Tibial nerve (tissue), 4 donors: ENCODE results near the gene TEX30. TPM values are rescaled to one million over a fixed set of nuclear protein-coding genes. Genes with fewer than 3 reads are reported as not detected.
A peak's percentile ranks its signal among the peaks of the same experiment; 100 is the strongest.

ENCODE experiments used
- DNase-seq, 2 donors: peaks; one replicate each; pipeline ENCODE4 v3.0.0-alpha.2; 2019; ENCODE audit warnings: low spot score in 2 of 2
- H3K27ac ChIP-seq, 4 donors: fragments of 200-600 bp; sonication (generic) in 3 of 4; one replicate each; pipeline ENCODE4 v1.5.1; 2017 to 2019; ENCODE audit warnings: mild to moderate bottlenecking in 1 of 4
- H3K27me3 ChIP-seq, 2 donors: fragments of 200-600 bp; sonication (generic) in 1 of 2; one replicate each; pipeline versions ENCODE4 v1.5.1 to v1.6.0; 2017 to 2019
- H3K36me3 ChIP-seq, 3 donors: fragments of 200-600 bp; sonication (generic); one replicate each; pipeline ENCODE4 v1.5.1; 2018 to 2019
- H3K4me1 ChIP-seq, 4 donors: fragments of 200-600 bp; sonication (generic) in 3 of 4; one replicate each; pipeline ENCODE4 v1.5.1; 2017 to 2019
- H3K4me3 ChIP-seq, 4 donors: fragments of 200-600 bp; sonication (generic) in 3 of 4; one replicate each; pipeline ENCODE4 v1.5.1; 2017 to 2019; ENCODE audit warnings: mild to moderate bottlenecking in 1 of 4, moderate library complexity in 1 of 4
- H3K9me3 ChIP-seq, 4 donors: fragments of 200-600 bp; sonication (generic) in 3 of 4; one replicate each; pipeline ENCODE4 v1.5.1; 2017 to 2019
- EP300 ChIP-seq, 2 donors: sonication (generic); formaldehyde crosslinking; IDR thresholded peaks; one replicate each; pipeline ENCODE4 v1.6.1; 2017; ENCODE audit warnings: antibody characterized with exemption in 2 of 2, mild to moderate bottlenecking in 1 of 2
- POLR2A ChIP-seq, 2 donors: fragments of 450-650 bp; IDR thresholded peaks; one replicate each; pipeline ENCODE4 v1.6.1; 2017; ENCODE audit warnings: antibody characterized with exemption in 2 of 2, mild to moderate bottlenecking in 2 of 2, moderate library complexity in 2 of 2
- WGBS, 2 donors: methylation state at CpG; one replicate each; pipeline ENCODE4 v1.1.5; 2018; 5-methylcytosine and 5-hydroxymethylcytosine counted together
- total RNA-seq, 4 donors: library from RNA; depleted of rRNA; stranded (reverse); fragments of >200 nt; gene quantifications; one replicate each; pipeline ENCODE4 v1.1.0, GENCODE V29; 2016
- TF ChIP-seq, protein P1 (sequence below), 5 experiments: fragments of 200-600 bp in 3 of 5; fragments of 450-650 bp in 2 of 5; sonication (generic) in 3 of 5; IDR thresholded peaks; one replicate each; pipeline ENCODE4 v1.5.1; 2016 to 2019; ENCODE audit warnings: antibody characterized with exemption in 5 of 5, mild to moderate bottlenecking in 3 of 5, moderate library complexity in 2 of 5

Gene TEX30
- total RNA-seq, 4 donors from 2014 or later = 4.7 to 16.0 (median 6.1) TPM

DNA sequence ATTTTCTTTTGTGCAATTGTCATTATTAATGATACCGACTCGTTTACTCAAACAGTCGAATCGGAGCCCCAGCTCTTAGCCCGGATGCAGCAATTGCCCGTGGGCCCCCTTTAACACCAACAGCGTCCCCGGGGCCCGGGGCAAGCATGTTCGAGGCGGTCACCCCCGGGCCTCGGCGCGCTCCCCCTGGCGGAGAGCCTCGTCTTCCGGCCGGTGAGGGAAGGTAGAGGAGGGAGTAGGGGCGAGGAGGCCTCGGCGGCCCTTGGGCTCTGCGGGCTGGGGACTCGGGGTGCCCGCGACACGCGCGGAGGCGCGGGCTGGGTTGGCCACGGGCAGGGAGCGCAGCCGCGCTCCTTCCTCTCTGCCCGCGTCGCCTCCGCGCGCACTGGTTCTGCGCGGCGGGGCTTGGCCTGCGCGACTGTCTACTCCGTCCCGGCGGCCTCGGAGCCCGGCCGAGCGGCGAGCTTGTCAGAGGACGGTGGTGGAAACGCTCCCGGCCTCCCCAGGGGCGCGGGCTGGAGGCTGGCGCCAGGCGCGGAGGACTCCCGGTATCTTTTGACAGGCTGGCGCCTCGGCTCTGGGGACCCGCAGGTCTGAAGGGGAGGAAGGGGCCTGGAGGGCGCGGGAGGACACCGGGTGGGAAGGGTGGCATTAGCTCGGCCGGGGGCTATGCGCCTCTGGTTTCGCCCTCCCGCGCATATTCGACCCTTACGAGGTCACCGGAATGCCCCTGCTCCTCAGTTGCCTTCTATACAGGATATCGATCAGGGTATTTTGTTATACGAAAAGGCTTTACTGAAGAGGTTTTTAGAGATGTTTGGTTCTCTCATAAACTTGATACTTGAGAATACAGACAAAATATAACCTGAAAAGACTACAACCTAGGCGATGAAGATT lies 26.8 kb upstream of the TEX30 start:
- Histone ChIP-seq H3K36me3 (peaks cover 0 to 8% (median 0%) of the 10 kb centered on the region in 3 donors), H3K27me3 (no peaks in the 10 kb centered on the region), H3K4me1 (peaks cover 0 to 31% (median 3%) of the 10 kb centered on the region in 4 donors), H3K9me3 (no peaks in the 10 kb centered on the region), H3K27ac (peak overlapping the region in 3 of 4 donors; percentile 77 to 88 (median 80)), H3K4me3 (peak overlapping the region; percentile 57 to 98 (median 84))
- WGBS, 2 donors = 2 to 3% methylated on average over 37 to 50 of the region's 81 CpGs
- peak; percentile 61 to 63 for DNase-seq
- TF ChIP-seq EP300 (IDR thresholded peaks at IDR 0.05) = peak in 1 of 2 donors; percentile 54
- TF ChIP-seq, protein P1, sequence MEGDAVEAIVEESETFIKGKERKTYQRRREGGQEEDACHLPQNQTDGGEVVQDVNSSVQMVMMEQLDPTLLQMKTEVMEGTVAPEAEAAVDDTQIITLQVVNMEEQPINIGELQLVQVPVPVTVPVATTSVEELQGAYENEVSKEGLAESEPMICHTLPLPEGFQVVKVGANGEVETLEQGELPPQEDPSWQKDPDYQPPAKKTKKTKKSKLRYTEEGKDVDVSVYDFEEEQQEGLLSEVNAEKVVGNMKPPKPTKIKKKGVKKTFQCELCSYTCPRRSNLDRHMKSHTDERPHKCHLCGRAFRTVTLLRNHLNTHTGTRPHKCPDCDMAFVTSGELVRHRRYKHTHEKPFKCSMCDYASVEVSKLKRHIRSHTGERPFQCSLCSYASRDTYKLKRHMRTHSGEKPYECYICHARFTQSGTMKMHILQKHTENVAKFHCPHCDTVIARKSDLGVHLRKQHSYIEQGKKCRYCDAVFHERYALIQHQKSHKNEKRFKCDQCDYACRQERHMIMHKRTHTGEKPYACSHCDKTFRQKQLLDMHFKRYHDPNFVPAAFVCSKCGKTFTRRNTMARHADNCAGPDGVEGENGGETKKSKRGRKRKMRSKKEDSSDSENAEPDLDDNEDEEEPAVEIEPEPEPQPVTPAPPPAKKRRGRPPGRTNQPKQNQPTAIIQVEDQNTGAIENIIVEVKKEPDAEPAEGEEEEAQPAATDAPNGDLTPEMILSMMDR (IDR thresholded peaks at IDR 0.05) = peak; percentile 65 to 83 (median 73)
- TF ChIP-seq POLR2A (IDR thresholded peaks at IDR 0.05) = no peak

DNA sequence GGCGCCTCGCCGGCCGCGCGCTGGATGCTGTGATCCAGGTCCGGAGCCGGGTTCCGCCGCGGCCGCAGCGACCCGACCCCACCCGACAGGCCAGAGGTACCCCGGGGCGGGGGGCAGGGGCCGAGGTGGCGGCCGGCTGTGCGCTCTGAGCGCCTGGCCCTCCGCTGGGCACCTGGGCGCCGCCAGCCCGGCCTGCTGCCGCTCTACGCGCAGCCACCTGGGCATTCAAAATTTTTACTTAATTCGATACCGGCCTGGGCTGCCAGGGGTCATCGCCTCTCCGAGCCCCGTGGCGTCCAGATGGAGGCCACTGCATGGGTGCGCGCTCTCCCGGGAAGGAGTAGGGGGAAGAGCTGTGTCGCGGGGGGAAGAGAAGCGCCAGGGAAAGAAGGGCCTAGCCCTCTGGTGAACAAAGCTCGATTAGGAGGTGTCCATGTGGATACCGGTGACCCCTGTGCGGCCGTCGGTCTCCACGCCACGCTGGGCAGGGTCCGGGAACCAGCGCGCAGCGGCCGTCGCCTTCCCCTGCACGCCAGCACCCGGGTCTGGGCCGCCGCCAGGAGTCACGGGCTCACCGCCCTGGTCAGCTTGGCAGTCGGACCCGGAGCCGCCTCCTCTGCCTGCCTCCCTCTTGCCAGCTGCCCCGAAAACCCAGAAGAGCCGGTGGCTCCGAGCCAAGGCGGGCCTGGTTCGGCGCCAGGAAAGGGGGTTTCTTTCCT lies 26.0 kb upstream of the TEX30 start:
- H3K27ac ChIP-seq = peak overlapping the region; percentile 6 to 88 (median 78)
- TF ChIP-seq, protein P1 (IDR thresholded peaks at IDR 0.05) = no peak
- peaks cover 0 to 31% (median 3%) of the 10 kb centered on the region in 4 donors for H3K4me1 ChIP-seq
- H3K27me3 ChIP-seq = no peaks in the 10 kb centered on the region
- H3K9me3 ChIP-seq = no peaks in the 10 kb centered on the region
- peaks cover 0 to 10% (median 0%) of the 10 kb centered on the region in 3 donors for H3K36me3 ChIP-seq
- no peak for DNase-seq
- H3K4me3 ChIP-seq = peak overlapping the region; percentile 57 to 98 (median 84)
- WGBS, 2 donors = 1% methylated on average over 46 to 55 of the region's 69 CpGs

DNA sequence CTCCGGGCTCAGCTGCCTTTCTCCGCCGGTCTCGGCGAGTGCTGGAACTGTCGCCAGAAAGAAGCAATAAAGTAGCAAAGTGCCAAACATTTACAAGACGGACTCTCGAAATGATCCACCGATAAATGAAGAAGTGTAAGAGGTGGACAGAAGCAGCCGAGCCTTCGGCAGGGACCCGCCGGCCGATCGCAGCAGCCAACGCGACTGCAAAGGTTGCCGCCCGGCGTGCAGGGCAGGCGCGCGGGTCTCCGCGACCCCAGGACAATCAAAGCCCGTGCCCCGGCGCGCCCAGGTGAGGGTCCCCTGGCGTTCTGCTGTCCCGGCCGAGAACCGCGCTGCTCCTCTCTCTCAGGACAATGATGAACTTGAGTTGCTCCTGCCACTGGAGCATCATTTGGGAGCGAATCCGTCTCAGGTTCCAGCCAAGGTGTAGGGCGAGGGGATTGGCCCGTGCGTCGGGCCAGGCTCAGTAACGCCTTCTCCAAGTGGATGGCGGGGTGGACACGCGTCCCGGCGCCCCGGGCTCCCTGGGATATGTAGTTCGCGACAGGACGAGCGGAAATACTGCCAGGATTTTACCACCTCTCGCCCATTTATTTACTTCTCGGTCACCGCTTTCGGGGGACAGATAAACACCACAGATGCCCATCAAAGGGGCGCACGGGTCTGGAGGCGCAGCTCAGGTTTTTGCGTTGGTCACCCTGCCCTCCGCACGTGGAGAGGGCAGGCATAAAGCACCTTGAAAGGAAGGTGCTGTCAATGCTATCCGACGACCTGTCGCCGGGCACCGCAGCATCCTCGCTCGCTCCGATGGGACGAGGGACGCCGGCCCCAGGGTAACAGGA lies 25.2 kb upstream of the TEX30 start, which contains the start of the genes BIVM and POGLUT2:
Gene BIVM (plus strand): TSS at position 539 of the 845 bp plus-strand sequence. CDS start 8,149 bp downstream, outside the sequence.
Gene POGLUT2 (minus strand): TSS at position 396 of the 845 bp plus-strand sequence. CDS start 306 bp downstream, at position 90.
- DNase-seq = peak; percentile 83 to 84
- WGBS, 2 donors = 0% methylated on average over 57 to 63 of the region's 72 CpGs
- Histone ChIP-seq H3K27ac (peak within 1 kb of the TSS; percentile 6 to 88 (median 78)), H3K36me3 (peaks cover 0 to 8% (median 0%) of the 10 kb centered on the region in 3 donors), H3K9me3 (no peaks in the 10 kb centered on the region), H3K27me3 (no peaks in the 10 kb centered on the region), H3K4me1 (peaks cover 0 to 31% (median 3%) of the 10 kb centered on the region in 4 donors), H3K4me3 (peak within 1 kb of the TSS; percentile 57 to 98 (median 84))
- TF ChIP-seq, protein P1 (IDR thresholded peaks at IDR 0.05) = peak in 1 of 5 experiments; percentile 16
- TF ChIP-seq EP300 (IDR thresholded peaks at IDR 0.05) = peak in 1 of 2 donors; percentile 60
- no peak for TF ChIP-seq POLR2A (IDR thresholded peaks at IDR 0.05)

DNA sequence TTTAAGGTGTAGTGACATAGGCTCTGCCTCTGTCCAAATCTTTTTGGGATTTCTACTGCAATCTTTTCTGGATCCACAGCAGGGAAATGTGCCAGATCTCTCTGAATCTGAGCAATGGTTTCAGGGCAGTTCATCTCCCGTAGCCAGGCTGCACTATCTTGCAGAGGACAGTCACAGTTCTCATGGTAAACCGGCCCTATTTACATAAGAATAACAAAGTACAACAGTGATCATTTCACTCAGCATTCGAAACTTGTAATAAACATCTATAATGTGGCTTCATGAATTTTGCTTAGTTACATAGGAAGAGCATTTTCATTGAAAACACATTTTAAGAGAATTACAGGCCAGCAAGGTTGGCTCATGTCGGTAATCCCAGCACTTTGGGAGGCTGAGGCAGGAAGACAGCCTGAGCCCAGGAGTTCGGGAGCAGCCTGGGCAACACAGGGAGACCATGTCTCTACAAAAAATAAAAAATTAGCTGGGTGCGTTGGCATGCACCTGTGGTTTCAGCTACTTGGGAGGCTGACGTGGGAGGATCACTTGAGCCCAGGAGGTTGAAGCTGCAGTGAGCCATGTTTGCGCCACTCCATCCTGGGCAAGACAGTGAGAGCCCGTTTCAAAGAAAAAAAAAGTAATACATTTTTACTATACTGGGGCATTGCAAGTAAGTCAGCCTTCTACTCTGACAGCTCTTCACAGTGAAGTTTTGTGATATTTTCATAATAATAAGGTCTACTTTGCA lies 20.2 kb upstream of the TEX30 start:
- no peak for DNase-seq
- 86 to 90% methylated on average over 9 of the region's 9 CpGs for WGBS, 2 donors

More for the DNA sequence above, 20.2 kb upstream of the TEX30 start:
- TF ChIP-seq POLR2A (IDR thresholded peaks at IDR 0.05) (no peak), EP300 (IDR thresholded peaks at IDR 0.05) (no peak)
- TF ChIP-seq, protein P1 (IDR thresholded peaks at IDR 0.05) = no peak
- H3K36me3 ChIP-seq = peaks cover 0 to 57% (median 1%) of the 10 kb centered on the region in 3 donors
- H3K4me1 ChIP-seq = peaks cover 0 to 10% (median 3%) of the 10 kb centered on the region in 4 donors
- H3K27ac ChIP-seq = no peak overlapping the region
- H3K9me3 ChIP-seq = no peaks in the 10 kb centered on the region
- no peaks in the 10 kb centered on the region for H3K27me3 ChIP-seq
- H3K4me3 ChIP-seq = no peak overlapping the region
